ENCODE measurements around the gene ARHGAP22. TPM values are rescaled to one million over a fixed set of nuclear protein-coding genes. Genes with fewer than 3 reads are reported as not detected.

Gene ARHGAP22
- total RNA-seq, 1 donor from 2014 or later: 5.1 TPM

- no peak overlapping the region for H3K4me3 Mint-ChIP-seq
These were observed 122.7 kb downstream of the ARHGAP22 start for GRCh38 chr10:48482207-48482606.

GRCh38 chr10:48481385-48481784, 123.5 kb downstream of the ARHGAP22 start:
- H3K4me1 Mint-ChIP-seq (ENCODE audit: unreplicated experiment): peaks cover 6% of the 10 kb centered on the region
- H3K9me3 Mint-ChIP-seq: no peaks in the 10 kb centered on the region
- no peak for TF ChIP-seq CTCF (conservative IDR thresholded peaks at IDR 0.05)
- no peak for DNase-seq (ENCODE audit: extremely low spot score, unreplicated experiment)
- peaks cover 3% of the 10 kb centered on the region for H3K27me3 Mint-ChIP-seq
- no peak overlapping the region for H3K27ac Mint-ChIP-seq
- H3K36me3 Mint-ChIP-seq: no peaks in the 10 kb centered on the region
- H3K4me3 Mint-ChIP-seq: no peak overlapping the region

More at GRCh38 chr10:48482207-48482606, 122.7 kb downstream of the ARHGAP22 start:
- Mint-ChIP-seq H3K27ac (no peak overlapping the region), H3K4me1 (ENCODE audit: unreplicated experiment) (peaks cover 4% of the 10 kb centered on the region), H3K36me3 (no peaks in the 10 kb centered on the region), H3K27me3 (peaks cover 3% of the 10 kb centered on the region), H3K9me3 (no peaks in the 10 kb centered on the region)
- no peak for DNase-seq (ENCODE audit: extremely low spot score, unreplicated experiment)
- no peak for TF ChIP-seq CTCF (conservative IDR thresholded peaks at IDR 0.05)

- Mint-ChIP-seq H3K4me3 (no peak overlapping the region), H3K36me3 (no peaks in the 10 kb centered on the region), H3K9me3 (no peaks in the 10 kb centered on the region), H3K27ac (no peak overlapping the region), H3K27me3 (peaks cover 3% of the 10 kb centered on the region), H3K4me1 (ENCODE audit: unreplicated experiment) (peaks cover 10% of the 10 kb centered on the region)
- DNase-seq (ENCODE audit: extremely low spot score, unreplicated experiment): peak; percentile 62
- TF ChIP-seq CTCF (conservative IDR thresholded peaks at IDR 0.05): no peak
These were observed 124.2 kb downstream of the ARHGAP22 start for GRCh38 chr10:48480397-48481374.

- peaks cover 3% of the 10 kb centered on the region for H3K27me3 Mint-ChIP-seq
- peak; percentile 62 for DNase-seq (ENCODE audit: extremely low spot score, unreplicated experiment)
- TF ChIP-seq CTCF (conservative IDR thresholded peaks at IDR 0.05): no peak
- H3K27ac Mint-ChIP-seq: no peak overlapping the region
- peaks cover 10% of the 10 kb centered on the region for H3K4me1 Mint-ChIP-seq (ENCODE audit: unreplicated experiment)
- H3K36me3 Mint-ChIP-seq: no peaks in the 10 kb centered on the region
- H3K4me3 Mint-ChIP-seq: no peak overlapping the region
- peaks cover 7% of the 10 kb centered on the region for H3K9me3 Mint-ChIP-seq
These were observed 125.7 kb downstream of the ARHGAP22 start for GRCh38 chr10:48478980-48479811.

GRCh38 chr10:48478469-48478868, 126.4 kb downstream of the ARHGAP22 start:
- no peaks in the 10 kb centered on the region for H3K36me3 Mint-ChIP-seq
- no peak overlapping the region for H3K4me3 Mint-ChIP-seq
- peak; percentile 50 for DNase-seq (ENCODE audit: extremely low spot score, unreplicated experiment)
- H3K27ac Mint-ChIP-seq: no peak overlapping the region
- peaks cover 7% of the 10 kb centered on the region for H3K9me3 Mint-ChIP-seq
- no peak for TF ChIP-seq CTCF (conservative IDR thresholded peaks at IDR 0.05)
- peaks cover 3% of the 10 kb centered on the region for H3K27me3 Mint-ChIP-seq
- H3K4me1 Mint-ChIP-seq (ENCODE audit: unreplicated experiment): peaks cover 10% of the 10 kb centered on the region
